Colon (tissue), 2 donors: ENCODE measurements around the gene PRRG2.
"Not testable (repeated sequence)": the region's sequence is repeated elsewhere in the genome, so short reads cannot be mapped to it uniquely, and the experiment has no call there.

Experiments
- FAIRE-seq: peaks from 2 replicates; lab custom pipeline; 2012; peaks lifted over from hg19 to GRCh38; lab: Jason Lieb, UNC
- donor health status: control.
- donor health status: control.

The PRRG2 gene

DNA sequence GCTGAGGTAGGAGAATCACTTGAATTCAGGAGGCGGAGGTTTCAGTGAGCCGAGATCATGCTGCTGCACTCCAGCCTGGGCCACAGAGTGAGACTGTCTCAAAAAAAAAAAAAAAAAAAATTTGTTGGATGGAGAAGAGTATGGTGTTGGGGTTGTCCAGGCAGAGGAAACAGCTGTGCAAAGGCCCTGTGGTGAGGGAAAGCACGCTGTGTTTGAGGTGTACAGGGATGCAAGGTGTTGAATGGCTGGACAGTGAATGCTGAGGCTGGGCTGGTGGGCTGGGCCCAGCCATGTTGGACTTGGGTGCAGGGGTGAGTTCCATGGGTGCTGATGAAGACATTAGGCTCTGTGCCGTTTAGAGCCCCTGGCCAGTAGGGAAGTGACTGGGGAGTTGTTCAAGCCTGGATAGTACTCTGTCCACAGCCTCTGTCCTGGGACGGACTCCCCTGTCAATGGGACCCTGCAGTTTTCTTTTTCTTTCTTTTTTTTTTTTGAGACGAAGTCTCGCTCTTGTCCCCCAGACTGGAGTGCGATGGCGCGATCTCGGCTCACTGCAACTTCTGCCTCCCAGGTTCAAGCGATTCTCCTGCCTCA is 28.5 kb downstream of the PRRG2 start:
- FAIRE-seq, result no peak

DNA sequence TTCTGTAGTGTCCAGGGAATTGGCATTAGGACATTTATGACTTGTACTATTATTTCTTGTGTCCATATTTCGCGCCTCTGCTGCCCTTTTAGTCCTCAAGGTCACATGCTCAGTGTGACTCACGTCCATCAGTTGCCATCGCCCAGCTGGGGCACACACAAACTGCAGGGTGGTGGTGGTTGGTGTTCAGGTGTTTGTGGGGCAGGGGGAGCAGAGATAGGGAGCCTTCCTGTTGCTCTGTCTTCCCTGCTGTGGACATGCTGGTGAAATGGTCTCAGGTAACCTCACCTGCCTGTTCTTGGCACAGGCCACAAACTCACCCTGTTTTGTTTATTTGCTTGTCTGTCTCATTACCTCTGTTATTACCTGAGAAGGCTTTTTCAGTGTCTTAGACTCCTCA is 32.3 kb downstream of the PRRG2 start:
- no peak for FAIRE-seq

DNA sequence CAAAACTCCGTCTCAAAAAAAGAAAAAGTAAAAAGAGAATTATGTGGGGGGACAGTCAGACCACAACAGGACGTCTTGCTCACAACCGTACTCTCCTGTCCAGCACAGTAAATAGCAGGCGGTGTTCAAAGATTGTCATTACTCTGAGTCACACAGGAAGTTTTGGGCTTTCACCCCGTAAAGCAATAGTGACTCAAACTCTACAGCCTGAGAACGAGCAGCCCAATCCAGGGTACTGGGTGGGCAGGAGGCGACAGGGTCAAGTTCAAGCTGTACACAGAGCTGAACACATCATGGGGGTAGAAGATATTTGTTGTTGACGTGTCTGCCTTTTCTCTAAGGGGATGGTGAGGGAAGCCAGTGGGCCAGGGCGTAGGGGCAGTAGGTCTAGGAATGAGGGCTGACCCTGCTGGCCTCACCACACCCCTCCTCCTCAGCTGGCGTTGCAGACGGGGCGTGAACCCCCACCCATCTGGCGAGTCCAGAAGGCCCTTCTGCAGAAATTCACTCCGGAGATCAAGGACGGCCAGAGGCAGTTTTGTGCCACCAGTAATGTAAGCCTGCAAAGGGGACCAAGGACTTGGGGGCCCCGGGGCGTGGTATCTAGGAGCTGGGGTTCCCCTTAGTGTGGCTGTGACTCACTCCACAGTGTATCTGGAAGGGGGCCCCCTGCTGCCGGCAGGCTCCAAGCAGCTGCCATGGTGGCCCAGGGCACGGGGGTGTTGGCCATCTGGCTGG is 33.1 kb downstream of the PRRG2 start:
- no peak for FAIRE-seq

DNA sequence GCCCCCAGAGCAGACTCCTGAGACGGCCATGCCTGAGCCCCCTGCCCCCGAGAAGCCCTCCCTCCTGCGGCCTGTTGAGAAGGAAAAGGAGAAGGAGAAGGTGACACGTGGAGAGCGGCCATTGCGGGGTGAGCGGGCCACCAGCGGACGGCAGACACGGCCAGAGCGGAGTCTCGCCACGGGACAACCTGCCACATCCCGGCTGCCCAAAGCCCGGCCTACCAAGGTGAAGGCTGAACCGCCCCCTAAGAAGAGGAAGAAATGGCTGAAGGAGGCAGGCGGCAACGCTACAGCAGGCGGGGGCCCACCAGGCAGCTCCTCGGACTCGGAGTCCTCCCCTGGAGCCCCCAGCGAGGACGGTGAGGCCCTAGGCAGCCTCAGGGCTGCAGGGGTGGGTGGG is 34.7 kb downstream of the PRRG2 start:
- no peak for FAIRE-seq

DNA sequence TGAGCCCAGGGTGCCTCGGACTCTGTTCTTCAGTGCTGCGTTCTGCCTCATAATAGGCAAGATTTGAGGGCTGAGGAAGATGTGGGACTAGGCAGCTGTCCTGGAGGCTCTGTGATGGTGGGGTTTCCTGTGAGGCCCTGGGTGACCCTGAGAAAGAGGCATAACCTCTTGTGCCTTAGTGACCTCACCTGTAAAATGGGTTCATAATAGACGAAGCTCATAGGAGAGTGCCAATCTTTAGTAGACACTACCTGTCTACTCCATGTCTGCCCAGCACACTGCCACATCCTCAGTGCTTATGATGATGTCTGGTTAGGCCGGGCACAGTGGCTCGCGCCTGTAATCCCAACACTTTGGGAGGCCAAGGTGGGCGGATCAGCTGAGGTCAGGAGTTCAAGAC is 35.4 kb downstream of the PRRG2 start:
- FAIRE-seq, result no peak

DNA sequence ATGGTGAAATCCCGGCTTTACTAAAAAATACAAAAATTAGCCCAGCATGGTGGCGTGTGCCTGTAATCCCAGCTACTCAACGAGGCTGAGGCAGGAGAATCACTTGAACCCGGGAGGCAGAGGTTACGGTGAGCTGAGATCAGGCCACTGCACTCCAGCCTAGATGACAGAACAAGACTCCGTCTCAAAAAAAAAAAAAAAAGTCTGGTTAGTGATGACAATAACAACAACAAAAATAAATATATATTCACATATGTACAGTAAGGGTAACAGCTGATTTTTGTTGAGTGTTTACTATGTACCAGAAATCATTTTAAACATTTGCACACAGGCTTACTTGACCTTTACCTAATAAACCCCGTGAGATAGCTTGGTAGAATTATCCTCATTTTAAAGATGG is 35.8 kb downstream of the PRRG2 start:
- no peak for FAIRE-seq

DNA sequence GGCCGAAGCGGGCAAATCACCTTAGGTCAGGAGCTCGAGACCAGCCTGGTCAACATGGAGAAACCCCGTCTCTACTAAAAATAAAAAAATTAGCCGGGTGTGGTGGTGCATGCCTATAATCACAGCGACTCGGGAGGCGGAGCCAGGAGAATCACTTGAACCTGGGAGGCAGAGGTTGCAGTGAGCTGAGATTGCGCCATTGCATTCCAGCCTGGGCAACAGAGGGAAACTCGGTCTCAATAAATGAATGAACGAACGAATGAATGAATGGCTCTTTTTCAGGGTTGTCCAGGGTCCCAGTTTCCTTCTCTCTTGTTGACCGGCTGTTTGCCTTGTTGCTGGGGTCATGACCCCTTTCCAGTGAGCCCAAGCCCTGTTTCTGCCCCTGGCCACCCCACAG is 36.7 kb downstream of the PRRG2 start:
- not testable (repeated sequence) for FAIRE-seq

DNA sequence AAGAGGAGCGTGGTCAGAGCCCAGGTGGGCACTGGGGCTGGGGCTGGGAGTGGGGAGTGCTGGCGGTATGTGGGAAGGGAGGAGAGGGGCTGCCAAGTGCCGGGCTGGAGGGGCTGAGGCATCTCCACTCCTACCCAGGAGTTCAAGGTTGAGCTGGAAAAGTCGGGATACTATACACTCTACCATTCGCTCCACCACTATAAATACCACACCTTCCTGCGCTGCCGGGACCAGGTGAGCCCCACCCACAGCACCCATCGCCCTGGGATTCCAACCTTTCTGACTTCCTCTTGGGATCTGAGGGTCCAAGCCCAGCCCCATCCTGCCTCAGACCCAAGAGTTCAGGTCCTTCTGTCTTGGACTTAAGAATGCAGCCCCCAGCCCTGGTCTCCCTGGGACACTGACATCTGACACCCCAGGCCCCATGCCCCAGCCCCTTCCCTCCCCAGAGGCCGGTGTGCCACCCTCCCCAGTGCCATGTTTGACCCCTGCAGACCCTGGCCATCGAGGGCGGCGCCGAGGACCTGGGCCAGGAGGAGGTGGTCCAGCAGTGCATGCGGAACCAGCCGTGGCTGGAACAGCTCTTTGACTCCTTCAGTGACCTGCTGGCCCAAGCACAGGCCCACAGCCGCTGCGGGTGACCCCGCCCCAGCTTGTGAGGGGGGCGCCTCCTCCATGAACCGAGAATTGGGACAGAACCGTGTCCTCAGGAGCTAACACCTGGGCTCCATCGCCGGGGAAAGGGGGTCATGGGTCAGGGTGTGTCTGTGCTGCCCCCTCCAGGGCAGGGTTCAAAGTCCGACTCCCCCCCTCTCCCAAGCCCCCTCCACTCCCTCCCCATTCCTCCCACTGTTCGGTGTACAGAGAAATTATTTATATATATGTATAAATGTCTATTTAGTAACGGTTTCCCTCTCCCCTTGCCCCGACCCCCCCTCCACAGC is 44.1 kb downstream of the PRRG2 start:
- no peak for FAIRE-seq

DNA sequence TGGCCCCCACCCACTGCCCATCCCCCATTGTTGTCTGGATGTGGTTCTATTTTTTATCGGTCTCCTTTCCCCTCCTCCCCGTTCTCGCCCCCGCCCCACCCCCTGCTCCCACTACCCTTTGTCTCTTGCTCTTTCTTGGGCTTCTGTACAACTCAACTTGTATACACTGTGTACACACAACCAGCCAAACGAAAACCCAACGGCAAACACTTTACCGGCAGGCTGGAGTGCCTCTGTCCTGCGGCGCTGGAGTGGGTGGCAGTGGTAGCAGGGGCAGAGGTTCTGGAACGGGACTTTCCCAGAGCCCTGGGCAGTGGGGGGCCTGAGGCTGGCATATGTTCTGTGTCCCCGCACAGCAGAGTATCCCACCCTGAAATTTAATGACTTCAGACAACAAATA is 45.1 kb downstream of the PRRG2 start:
- FAIRE-seq, result no peak

DNA sequence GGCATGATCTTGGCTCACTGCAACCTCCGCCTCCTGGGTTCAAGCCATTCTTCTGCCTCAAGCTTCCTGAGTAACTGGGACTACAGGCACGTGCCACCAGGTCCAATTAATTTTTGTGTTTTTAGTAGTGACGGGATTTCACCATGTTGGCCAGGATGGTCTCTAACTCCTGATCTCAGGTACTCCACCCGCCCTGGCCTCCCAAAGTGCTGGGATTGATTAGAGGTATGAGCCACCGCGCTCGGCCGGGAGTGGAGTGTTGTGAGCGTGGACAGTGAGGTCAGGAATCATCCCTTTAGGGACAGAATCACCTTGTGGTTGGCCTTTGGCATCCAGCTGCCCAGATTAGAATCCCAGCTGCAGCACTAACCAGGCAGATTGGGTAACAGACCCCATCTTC is 48.5 kb downstream of the PRRG2 start:
- FAIRE-seq, result no peak

DNA sequence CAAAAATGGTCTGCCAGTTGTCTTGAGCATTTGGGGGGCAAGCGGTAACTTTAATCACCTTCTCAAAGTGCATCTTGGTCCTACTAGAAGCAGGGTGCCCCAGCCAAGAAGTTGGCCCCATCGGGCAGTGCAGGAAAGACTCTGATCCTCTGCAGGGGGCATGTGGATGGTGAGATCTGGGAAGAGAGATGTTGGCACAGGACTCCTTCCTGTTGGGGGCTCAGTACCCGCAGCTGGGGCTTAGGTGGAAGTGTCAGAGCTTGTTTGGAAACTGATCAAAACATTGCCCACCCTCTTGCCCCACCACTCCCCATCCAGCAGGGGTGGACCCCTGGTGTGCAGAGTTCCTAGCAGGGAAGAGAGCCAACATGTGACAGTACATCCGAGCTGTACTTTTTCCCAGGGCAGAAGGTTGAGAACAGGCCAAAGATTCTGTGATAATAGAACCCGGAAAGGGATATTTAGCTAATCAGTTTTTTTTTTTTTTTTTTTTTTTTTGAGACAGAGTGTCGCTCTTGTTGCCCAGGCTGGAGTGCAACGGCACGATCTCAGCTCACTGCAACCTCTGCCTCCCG is 50.0 kb downstream of the PRRG2 start:
- no peak for FAIRE-seq

DNA sequence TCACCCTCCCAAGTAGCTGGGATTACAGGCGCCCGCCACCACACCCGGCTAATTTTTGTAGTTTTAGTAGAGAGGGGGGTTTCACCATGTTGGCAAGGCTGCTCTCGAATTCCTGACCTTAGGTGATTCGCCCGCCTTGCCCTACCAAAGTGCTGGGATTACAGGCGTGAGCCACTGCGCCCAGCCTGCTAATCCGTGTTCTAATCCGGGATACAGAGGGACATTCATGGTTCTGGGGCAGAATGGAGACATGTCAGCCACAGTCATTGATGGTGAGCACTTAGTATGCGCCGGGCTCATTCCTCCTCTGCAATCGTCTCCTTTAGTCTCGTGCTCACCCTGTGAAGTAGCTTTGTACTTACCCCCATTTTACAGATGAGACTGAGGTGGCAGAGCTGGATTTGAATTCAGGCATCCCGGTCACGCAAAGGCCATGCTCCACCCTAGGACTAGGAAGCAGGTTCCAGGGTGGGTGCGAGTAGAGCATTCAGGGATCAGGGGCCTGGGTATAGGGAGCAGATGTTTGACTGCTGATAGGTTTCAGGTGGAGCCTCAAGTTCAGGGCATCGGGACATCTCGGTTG is 50.6 kb downstream of the PRRG2 start:
- no peak for FAIRE-seq

DNA sequence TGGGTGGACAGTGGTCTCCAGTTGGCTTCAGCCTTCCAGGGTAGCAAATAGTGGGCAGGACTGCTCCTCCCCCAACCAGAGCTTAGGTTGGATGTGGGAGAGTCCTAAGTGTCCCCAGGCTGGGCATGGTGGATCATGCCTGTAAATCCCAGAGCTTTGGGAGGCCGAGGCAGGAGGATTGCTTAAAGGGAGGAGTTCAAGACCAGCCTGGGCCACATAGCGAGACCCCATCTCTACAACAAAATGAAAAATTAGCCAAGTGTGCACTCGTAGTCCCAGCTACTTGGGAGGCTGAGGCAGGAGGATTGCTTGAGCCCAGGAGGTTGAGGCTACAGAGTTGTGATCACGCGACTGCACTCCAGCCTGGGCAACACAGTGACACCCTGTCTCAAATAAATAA is 51.5 kb downstream of the PRRG2 start:
- no peak for FAIRE-seq

DNA sequence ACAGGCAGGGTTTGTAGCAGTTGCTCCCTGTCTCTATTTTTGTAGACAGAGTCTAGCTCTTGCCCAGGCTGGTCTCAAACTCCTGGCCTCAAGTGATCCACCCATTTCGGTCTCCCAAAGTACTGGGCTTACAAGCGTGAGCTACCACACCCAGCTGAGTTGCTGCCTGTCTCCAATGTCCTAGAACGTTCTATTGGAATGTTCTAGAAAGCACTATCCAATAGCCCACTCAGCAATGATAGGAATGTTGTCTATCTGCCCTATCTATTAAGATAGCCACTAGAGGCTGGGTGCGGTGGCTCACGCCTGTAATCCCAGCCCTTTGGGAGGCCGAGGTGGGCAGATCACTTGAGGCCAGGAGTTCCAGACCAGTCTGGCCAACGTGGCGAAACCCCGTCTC is 52.2 kb downstream of the PRRG2 start:
- not testable (repeated sequence) for FAIRE-seq

DNA sequence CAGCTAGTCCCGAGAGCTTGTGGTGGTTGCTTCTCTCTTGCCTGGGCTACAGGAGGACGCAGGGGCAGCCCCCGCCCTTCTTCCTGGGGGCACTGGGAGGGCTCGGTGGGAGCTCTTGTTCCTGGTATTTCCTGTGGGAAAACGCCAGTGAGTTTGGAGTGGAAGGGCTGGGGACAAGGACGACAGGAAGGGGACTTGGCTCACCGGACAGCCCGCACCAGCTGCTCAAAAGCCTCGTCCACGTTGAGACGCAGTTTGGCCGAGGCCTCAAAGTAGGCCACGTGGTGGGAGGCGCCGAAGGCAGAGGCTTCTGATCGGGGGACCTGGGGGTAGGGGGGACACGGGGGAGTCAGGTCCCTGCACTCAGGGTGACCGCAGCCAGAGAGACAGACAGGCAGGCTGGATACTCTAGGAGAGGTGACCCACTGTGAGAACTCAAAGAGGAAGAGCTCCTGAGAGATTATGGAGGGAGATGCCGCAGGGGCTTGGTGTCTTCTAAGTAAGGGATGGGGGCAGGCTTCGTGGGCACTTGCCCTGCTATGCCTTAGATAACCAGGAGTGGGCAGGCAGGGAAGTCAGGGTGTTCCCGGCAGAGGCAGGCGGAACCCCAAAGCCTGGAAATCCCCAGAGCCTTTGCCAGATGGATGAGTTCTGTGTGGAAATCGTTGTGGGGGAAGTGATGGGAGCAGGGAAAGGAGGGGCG is 54.6 kb downstream of the PRRG2 start:
- FAIRE-seq, result no peak

DNA sequence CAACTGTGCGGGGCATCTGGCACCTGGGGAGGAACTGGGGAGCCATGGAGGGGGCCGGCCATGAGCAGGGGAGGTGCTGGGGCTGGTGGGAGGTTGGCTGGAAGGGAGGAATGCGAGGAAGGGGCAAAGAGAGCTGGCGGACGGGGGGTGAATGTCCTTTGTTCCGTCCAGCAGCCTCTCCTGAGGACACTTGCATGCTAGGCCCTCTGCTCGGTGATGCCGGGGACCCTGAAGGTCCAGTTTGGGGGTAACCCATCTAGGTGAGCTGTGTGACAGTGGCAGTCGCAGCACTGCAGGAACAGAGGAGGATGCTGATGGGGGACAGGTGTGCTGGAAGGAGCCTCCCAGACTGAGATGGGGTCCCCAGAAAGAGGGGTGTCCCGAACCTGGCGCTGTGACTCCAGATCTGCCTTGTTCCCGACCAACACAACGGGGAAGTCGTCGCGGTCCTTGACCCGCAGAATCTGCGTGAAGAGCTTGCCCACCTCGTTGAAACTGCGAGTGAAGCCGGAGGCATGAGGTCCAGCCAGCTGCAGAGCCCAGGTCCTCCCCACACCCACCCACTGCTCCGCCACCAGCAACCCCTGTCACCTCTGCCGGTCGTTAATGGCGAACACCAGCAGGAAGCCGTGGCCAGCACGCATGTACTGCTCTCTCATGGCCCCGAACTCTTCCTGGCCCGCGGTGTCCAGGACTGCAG is 55.3 kb downstream of the PRRG2 start:
- no peak for FAIRE-seq

DNA sequence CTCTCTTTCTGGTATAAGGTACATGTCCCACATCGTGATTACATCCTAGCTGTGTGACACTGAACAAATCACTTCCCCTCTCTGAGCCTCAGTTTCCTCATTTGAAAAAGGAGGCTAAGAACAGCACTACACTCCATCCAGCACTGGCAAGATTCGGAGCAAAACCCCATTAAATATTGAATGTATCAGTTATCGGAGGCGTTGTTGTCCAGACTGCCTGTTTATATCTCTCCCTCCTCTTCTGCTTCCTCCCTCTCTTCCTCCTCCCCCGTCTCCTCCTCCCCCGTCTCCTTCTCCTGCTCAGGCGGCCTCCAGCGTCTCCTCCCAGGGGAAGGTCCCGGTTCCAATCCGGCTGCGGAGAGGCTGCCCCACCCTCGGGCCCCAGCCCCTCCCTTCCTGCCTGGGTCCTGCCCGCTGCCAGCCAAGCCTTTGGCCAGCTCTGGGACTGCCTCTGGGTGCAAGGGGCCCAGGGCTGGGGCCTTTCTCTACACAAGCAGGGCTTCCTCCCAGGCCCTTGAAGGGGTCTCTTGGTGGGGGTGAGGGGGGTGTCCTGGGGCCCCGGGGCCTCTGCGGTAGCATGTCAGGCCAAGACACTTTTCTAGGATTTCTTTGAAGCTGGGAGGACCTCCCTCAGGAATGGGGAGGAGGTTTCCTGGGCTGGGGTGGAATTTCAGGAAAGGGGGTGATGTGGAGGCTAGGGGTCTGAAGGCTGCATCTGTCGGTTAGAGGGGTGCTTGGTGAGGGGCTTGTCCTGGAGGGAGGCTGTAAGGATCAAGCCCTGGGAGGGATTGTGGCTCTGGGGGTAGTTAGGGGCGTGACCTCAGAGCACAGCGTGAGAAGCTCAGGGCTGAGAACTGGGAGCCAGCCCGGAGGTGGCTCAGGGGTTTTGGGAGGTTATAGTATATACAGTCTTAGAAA is 57.0 kb downstream of the PRRG2 start:
- no peak for FAIRE-seq

DNA sequence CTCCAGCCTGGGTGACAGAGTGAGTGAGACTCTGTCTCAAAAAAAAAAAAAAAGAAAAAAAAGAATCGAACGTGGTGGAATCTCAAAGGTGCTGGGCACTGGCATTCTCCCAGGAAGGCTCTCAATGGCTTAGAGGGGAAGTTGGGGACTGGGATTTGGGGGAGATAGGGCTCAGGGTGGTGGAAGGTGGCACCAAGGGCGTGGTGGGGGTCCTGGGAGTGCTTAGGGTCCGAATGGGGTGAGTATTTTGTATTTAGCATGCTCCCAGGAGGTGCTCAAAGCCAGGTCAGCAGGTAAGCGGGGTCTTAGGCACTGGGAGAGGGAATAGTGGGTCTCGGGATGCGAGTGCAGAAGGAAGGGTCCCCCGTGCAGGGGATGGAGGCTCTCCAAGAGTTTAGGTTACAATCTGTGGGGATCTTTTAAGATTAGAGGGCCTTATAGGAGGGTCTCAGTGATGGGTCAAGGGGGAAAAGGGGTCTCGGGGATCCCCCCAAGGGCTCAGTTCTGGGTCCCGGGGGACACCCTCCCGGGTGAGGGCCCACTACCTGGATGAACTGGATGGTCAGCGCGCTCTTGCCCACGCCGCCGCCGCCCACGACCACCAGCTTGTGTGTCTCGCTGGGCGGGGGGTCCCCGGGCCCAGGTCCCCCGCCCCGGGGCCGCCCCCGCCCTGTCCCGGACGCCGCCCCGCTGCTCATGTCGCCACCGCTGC is 58.4 kb downstream of the PRRG2 start:
- FAIRE-seq, result no peak
